PC-3 (cell line): ENCODE results near the gene ATP6V0E1.

Experiments used
- CTCF ChIP-seq: fragments of 300-600 bp; sonication (generic); conservative IDR thresholded peaks from 2 replicates; pipeline ENCODE4 v1.5.1; 2017; ENCODE audit warnings: antibody characterized with exemption, low read depth, mild to moderate bottlenecking, low read length
- EZH2 ChIP-seq: fragments of 300-600 bp; sonication (generic); IDR thresholded peaks from one replicate; pipeline ENCODE4 v1.6.1; 2017; ENCODE audit warnings: antibody characterized with exemption, mild to moderate bottlenecking, low read length; ENCODE audit not compliant: unreplicated experiment
- EZH2phosphoT487 ChIP-seq: fragments of 300-600 bp; sonication (generic); IDR thresholded peaks from 2 replicates; pipeline ENCODE4 v1.6.1; 2018; ENCODE audit warnings: mild to moderate bottlenecking, antibody characterized with exemption, low read length, borderline replicate concordance

- no peak for TF ChIP-seq CTCF
- no peak for TF ChIP-seq EZH2
- TF ChIP-seq EZH2phosphoT487, result no peak
Observed at GRCh38 chr5:172954751-172955159, 28.8 kb upstream of the ATP6V0E1 start.
